Measurements from ENCODE around the gene CREBRF.
"Not testable (repeated sequence)": the region's sequence is repeated elsewhere in the genome, so short reads cannot be mapped to it uniquely, and the experiment has no call there.

CREBRF gene

DNA sequence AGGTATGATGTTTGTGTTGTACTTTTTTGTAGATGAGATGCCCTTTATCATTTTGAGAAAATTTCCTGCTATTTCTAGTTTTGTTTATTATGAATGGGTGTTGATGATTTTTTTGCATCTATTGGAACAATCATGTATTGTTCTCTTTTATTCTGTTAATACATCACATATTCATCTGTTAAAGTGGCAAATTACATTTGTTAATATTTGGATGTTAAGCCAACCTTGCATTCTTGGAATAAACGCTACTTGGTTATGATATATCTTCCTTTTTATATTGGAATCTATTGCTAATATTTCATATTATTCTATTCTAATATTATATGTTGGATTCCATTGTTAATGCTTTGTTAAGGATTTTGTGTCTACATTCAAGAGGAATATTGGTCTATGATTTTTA, 63.6 kb downstream of the CREBRF start:
- TF ChIP-seq EZH2 (IDR thresholded peaks at IDR 0.05; ENCODE audit: borderline replicate concordance, low read depth, low read length, severe bottlenecking) (no peak), CTCF (IDR thresholded peaks at IDR 0.05; ENCODE audit: borderline replicate concordance, extremely low read depth, low read length, poor library complexity, severe bottlenecking) (no peak)
- H3K4me1 ChIP-seq (ENCODE audit: insufficient read depth, low read length) = no peaks in the 10 kb centered on the region
- no peak overlapping the region for H3K4me2 ChIP-seq (ENCODE audit: insufficient read depth, low read length)
- no peaks in the 10 kb centered on the region for H3K79me2 ChIP-seq (ENCODE audit: insufficient read depth, low read length)
- peaks cover 16% of the 10 kb centered on the region for H3K36me3 ChIP-seq (ENCODE audit: insufficient read depth, low read length)
- ATAC-seq (ENCODE audit: insufficient read depth, low read depth) = no peak
- H4K20me1 ChIP-seq (ENCODE audit: insufficient read depth, low read length) = no peaks in the 10 kb centered on the region; the same call in 1 of the 2 replicates
- H3K4me3 ChIP-seq (ENCODE audit: low read depth in 1 of 2, low read length in 2 of 2) = no peak overlapping the region
- H3K9ac ChIP-seq (ENCODE audit: low read depth, low read length) = no peak overlapping the region
- H3K27ac ChIP-seq (ENCODE audit: low read length) = no peak overlapping the region
- no peaks in the 10 kb centered on the region for H3K9me3 ChIP-seq (ENCODE audit: insufficient read depth, low read length, severe bottlenecking)
- no peak for DNase-seq
- no peaks in the 10 kb centered on the region for H3K27me3 ChIP-seq (ENCODE audit: insufficient read depth, low read length, poor library complexity)
- H2AFZ ChIP-seq (ENCODE audit: low read depth, low read length) = no peak overlapping the region

DNA sequence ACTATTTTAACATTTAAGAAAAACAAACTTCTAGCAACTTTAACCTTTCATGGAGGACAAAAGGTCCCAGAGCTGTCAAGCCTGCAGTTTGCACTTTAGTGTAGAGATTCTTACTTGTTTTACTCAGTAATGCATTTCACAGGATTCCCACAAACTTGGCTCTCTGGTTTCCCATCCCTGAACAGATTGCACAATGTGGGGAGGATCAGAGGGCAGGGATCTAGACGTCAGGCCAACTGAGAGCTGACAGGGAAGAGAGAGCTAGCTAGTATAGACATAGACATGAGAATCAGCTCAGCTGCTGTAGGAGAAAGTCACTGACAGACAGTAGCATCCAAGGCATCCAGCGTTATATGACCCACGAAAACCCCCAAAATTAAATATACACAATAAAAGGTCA, 67.3 kb downstream of the CREBRF start:
- H3K9ac ChIP-seq (ENCODE audit: low read depth, low read length) = no peak overlapping the region
- H3K79me2 ChIP-seq (ENCODE audit: insufficient read depth, low read length) = no peaks in the 10 kb centered on the region
- peaks cover 22% of the 10 kb centered on the region for H3K36me3 ChIP-seq (ENCODE audit: insufficient read depth, low read length)
- no peaks in the 10 kb centered on the region; the same call in 1 of the 2 replicates for H4K20me1 ChIP-seq (ENCODE audit: insufficient read depth, low read length)
- H3K27me3 ChIP-seq (ENCODE audit: insufficient read depth, low read length, poor library complexity) = no peaks in the 10 kb centered on the region
- no peak overlapping the region for H2AFZ ChIP-seq (ENCODE audit: low read depth, low read length)
- TF ChIP-seq CTCF (IDR thresholded peaks at IDR 0.05; ENCODE audit: borderline replicate concordance, extremely low read depth, low read length, poor library complexity, severe bottlenecking) = no peak
- H3K4me2 ChIP-seq (ENCODE audit: insufficient read depth, low read length) = no peak overlapping the region
- no peaks in the 10 kb centered on the region for H3K9me3 ChIP-seq (ENCODE audit: insufficient read depth, low read length, severe bottlenecking)
- no peak overlapping the region for H3K4me3 ChIP-seq (ENCODE audit: low read depth in 1 of 2, low read length in 2 of 2)
- no peak for DNase-seq
- no peak for ATAC-seq (ENCODE audit: insufficient read depth, low read depth)
- H3K4me1 ChIP-seq (ENCODE audit: insufficient read depth, low read length) = no peaks in the 10 kb centered on the region
- H3K27ac ChIP-seq (ENCODE audit: low read length) = no peak overlapping the region

- not testable (repeated sequence) for H3K4me1 ChIP-seq (ENCODE audit: insufficient read depth, low read length); H2AFZ ChIP-seq (ENCODE audit: low read depth, low read length); H3K4me2 ChIP-seq (ENCODE audit: insufficient read depth, low read length); H3K79me2 ChIP-seq (ENCODE audit: insufficient read depth, low read length); H3K4me3 ChIP-seq (ENCODE audit: low read depth in 1 of 2, low read length in 2 of 2); H4K20me1 ChIP-seq (ENCODE audit: insufficient read depth, low read length); DNase-seq; H3K27ac ChIP-seq (ENCODE audit: low read length); H3K9ac ChIP-seq (ENCODE audit: low read depth, low read length); ATAC-seq (ENCODE audit: insufficient read depth, low read depth); H3K9me3 ChIP-seq (ENCODE audit: insufficient read depth, low read length, severe bottlenecking); H3K27me3 ChIP-seq (ENCODE audit: insufficient read depth, low read length, poor library complexity)
- peaks cover 23% of the 10 kb centered on the region for H3K36me3 ChIP-seq (ENCODE audit: insufficient read depth, low read length)
Observed at GRCh38 chr5:173132166-173132565, 76.0 kb downstream of the CREBRF start.

GRCh38 chr5:173138707-173139106, 82.6 kb downstream of the CREBRF start:
- Histone ChIP-seq H3K4me1 (ENCODE audit: insufficient read depth, low read length) (peaks cover 3% of the 10 kb centered on the region), H3K4me2 (ENCODE audit: insufficient read depth, low read length) (no peak overlapping the region)

More at GRCh38 chr5:173138707-173139106, 82.6 kb downstream of the CREBRF start:
- no peaks in the 10 kb centered on the region for H3K79me2 ChIP-seq (ENCODE audit: insufficient read depth, low read length)
- H3K9me3 ChIP-seq (ENCODE audit: insufficient read depth, low read length, severe bottlenecking) = no peaks in the 10 kb centered on the region
- DNase-seq (no peak), ATAC-seq (ENCODE audit: insufficient read depth, low read depth) (no peak)
- H3K4me3 ChIP-seq (ENCODE audit: low read depth in 1 of 2, low read length in 2 of 2) = no peak overlapping the region
- H3K36me3 ChIP-seq (ENCODE audit: insufficient read depth, low read length) = peaks cover 1% of the 10 kb centered on the region; the same call in 1 of the 2 replicates
- TF ChIP-seq CTCF (IDR thresholded peaks at IDR 0.05; ENCODE audit: borderline replicate concordance, extremely low read depth, low read length, poor library complexity, severe bottlenecking) = no peak
- TF ChIP-seq EZH2 (IDR thresholded peaks at IDR 0.05; ENCODE audit: borderline replicate concordance, low read depth, low read length, severe bottlenecking) = no peak
- no peak overlapping the region for H3K9ac ChIP-seq (ENCODE audit: low read depth, low read length)
- H3K27ac ChIP-seq (ENCODE audit: low read length) = no peak overlapping the region
- no peak overlapping the region for H2AFZ ChIP-seq (ENCODE audit: low read depth, low read length)
- H3K27me3 ChIP-seq (ENCODE audit: insufficient read depth, low read length, poor library complexity) = no peaks in the 10 kb centered on the region
- H4K20me1 ChIP-seq (ENCODE audit: insufficient read depth, low read length) = no peaks in the 10 kb centered on the region
